SK-N-SH (cell line): Measurements from ENCODE around the gene SEPSECS.

Experiments used
- EP300 ChIP-seq, 2 experiments: IDR thresholded peaks; 2 replicates each; pipeline versions ENCODE4 v1.4.0 to v1.6.1; 2012; ENCODE audit warnings: borderline replicate concordance in 1 of 2, low read depth in 1 of 2, low read length in 1 of 2
- GATA2 ChIP-seq: sonication (generic); formaldehyde crosslinking; IDR thresholded peaks from 2 replicates; pipeline ENCODE4 v1.5.0; 2020; ENCODE audit warnings: mild to moderate bottlenecking, missing genetic modification reagents
- MXI1 ChIP-seq: IDR thresholded peaks from 2 replicates; pipeline ENCODE4 v1.6.1; 2012; ENCODE audit warnings: mild to moderate bottlenecking, low read depth, low read length, improper control_type of control experiment
- NRF1 ChIP-seq: IDR thresholded peaks from 2 replicates; pipeline ENCODE4 v1.6.1; 2012; ENCODE audit warnings: low read depth, mild to moderate bottlenecking, low read length
- POLR2AphosphoS5 ChIP-seq: IDR thresholded peaks from 2 replicates; pipeline ENCODE4 v1.6.1; 2012; ENCODE audit warnings: low read depth, low read length
- TAF1 ChIP-seq: IDR thresholded peaks from 2 replicates; pipeline ENCODE4 v1.6.1; 2012; ENCODE audit warnings: low read depth, mild to moderate bottlenecking, low read length, moderate library complexity, borderline replicate concordance
- TCF12 ChIP-seq: IDR thresholded peaks from 2 replicates; pipeline ENCODE4 v1.4.0; 2012
- YY1 ChIP-seq: IDR thresholded peaks from 2 replicates; pipeline ENCODE4 v1.4.0; 2012; ENCODE audit warnings: low read depth, mild to moderate bottlenecking
- TF ChIP-seq, protein P1 (sequence below): fragments of 200-600 bp; sonication (generic); IDR thresholded peaks from 2 replicates; pipeline ENCODE4 v1.6.1; 2017; ENCODE audit warnings: antibody characterized with exemption, mild to moderate bottlenecking, moderate library complexity
- TF ChIP-seq, protein P2 (sequence below): fragments of 150-350 bp; IDR thresholded peaks from 2 replicates; pipeline ENCODE4 v1.6.1; 2017; ENCODE audit warnings: antibody characterized with exemption, low read length, low read depth, borderline replicate concordance
- TF ChIP-seq, protein P3 (sequence below): fragments of 150-350 bp; IDR thresholded peaks from 2 replicates; pipeline ENCODE4 v1.6.1; 2016; ENCODE audit warnings: mild to moderate bottlenecking, low read depth, low read length

DNA sequence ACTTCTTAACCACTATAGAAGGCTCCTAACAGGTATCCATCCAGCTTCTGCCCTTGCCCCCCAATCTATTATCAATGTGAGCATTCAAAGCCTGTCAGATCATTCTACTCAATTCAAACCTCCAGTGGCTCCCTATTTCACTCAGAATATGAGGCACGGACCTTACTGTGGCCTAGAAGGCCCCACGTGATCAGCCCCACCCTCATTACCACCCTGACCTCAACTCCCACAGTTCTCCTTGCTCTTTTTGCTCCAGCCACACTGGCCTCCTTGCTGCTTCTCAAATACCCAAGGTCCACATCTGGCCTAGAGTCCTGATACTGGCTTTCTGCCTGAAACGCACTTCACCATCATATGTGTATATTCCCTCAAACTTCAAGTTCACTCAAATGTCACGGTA is 18.7 kb downstream of the SEPSECS start:
- no peak for TF ChIP-seq NRF1
- TF ChIP-seq POLR2AphosphoS5: no peak
- TF ChIP-seq TCF12: no peak
- TF ChIP-seq, protein P1, sequence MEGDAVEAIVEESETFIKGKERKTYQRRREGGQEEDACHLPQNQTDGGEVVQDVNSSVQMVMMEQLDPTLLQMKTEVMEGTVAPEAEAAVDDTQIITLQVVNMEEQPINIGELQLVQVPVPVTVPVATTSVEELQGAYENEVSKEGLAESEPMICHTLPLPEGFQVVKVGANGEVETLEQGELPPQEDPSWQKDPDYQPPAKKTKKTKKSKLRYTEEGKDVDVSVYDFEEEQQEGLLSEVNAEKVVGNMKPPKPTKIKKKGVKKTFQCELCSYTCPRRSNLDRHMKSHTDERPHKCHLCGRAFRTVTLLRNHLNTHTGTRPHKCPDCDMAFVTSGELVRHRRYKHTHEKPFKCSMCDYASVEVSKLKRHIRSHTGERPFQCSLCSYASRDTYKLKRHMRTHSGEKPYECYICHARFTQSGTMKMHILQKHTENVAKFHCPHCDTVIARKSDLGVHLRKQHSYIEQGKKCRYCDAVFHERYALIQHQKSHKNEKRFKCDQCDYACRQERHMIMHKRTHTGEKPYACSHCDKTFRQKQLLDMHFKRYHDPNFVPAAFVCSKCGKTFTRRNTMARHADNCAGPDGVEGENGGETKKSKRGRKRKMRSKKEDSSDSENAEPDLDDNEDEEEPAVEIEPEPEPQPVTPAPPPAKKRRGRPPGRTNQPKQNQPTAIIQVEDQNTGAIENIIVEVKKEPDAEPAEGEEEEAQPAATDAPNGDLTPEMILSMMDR: no peak
- TF ChIP-seq, protein P2, sequence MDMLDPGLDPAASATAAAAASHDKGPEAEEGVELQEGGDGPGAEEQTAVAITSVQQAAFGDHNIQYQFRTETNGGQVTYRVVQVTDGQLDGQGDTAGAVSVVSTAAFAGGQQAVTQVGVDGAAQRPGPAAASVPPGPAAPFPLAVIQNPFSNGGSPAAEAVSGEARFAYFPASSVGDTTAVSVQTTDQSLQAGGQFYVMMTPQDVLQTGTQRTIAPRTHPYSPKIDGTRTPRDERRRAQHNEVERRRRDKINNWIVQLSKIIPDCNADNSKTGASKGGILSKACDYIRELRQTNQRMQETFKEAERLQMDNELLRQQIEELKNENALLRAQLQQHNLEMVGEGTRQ: no peak
- TF ChIP-seq YY1: no peak
- TF ChIP-seq GATA2 (CRISPR knock-in tag): no peak
- no peak for TF ChIP-seq EP300 (IDR thresholded peaks at IDR 0.05; ENCODE audit: borderline replicate concordance in 1 of 2, low read depth in 1 of 2, low read length in 1 of 2)
- TF ChIP-seq TAF1: no peak
- TF ChIP-seq, protein P3, sequence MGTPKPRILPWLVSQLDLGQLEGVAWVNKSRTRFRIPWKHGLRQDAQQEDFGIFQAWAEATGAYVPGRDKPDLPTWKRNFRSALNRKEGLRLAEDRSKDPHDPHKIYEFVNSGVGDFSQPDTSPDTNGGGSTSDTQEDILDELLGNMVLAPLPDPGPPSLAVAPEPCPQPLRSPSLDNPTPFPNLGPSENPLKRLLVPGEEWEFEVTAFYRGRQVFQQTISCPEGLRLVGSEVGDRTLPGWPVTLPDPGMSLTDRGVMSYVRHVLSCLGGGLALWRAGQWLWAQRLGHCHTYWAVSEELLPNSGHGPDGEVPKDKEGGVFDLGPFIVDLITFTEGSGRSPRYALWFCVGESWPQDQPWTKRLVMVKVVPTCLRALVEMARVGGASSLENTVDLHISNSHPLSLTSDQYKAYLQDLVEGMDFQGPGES: no peak
- TF ChIP-seq MXI1: no peak
